ENCODE data around the gene SLX9.

- TF ChIP-seq POLR2A (IDR thresholded peaks at IDR 0.05), result peak in 1 of 3 donors; percentile 25
- TF ChIP-seq CTCF (IDR thresholded peaks at IDR 0.05 in 8 of 11, conservative IDR thresholded peaks at IDR 0.05 in 3 of 11), result no peak
- peak; percentile 81 to 90 (median 87) for TF ChIP-seq POLR2AphosphoS5 (IDR thresholded peaks at IDR 0.05)
These were observed 18.9 kb upstream of the SLX9 start, which contains the start of gene ITGB2 for GRCh38 chr21:44920694-44921604.
